H1 (cell line): ENCODE measurements around the gene FARP2. TPM values are rescaled to one million over a fixed set of nuclear protein-coding genes. Genes with fewer than 3 reads are reported as not detected.

ENCODE experiments used
- CTCF ChIA-PET: fragments of 300-600 bp; sonication (Branson Sonifier 250); formaldehyde crosslinking; loops from one replicate; lab custom pipeline; 2021; ENCODE audit not compliant: partially characterized antibody; lab: Charles Lee
- POLR2A ChIA-PET: fragments of 300-600 bp; sonication (Branson Sonifier 250); formaldehyde crosslinking; loops from one replicate; lab custom pipeline; 2021; ENCODE audit warnings: inconsistent platforms; ENCODE audit not compliant: partially characterized antibody; lab: Charles Lee
- DNase-seq, 2 experiments: peaks; one replicate each; pipeline versions ENCODE4 v3.0.0 to v3.0.0-alpha.2; 2010 to 2022; ENCODE audit warnings: low spot score in 2 of 2, low read depth in 1 of 2, mixed read lengths in 1 of 2
- FAIRE-seq: peaks from 2 replicates; lab custom pipeline; 2011; peaks lifted over from hg19 to GRCh38; lab: Jason Lieb, UNC
- H2AFZ ChIP-seq: 2 replicates; pipeline ENCODE4 v1.8.1; 2012; ENCODE audit warnings: low read length, inconsistent platforms
- H2AK5ac ChIP-seq: 2 replicates; pipeline ENCODE4 v1.6.1; 2013; ENCODE audit warnings: low read depth, low read length
- H2BK120ac ChIP-seq: replicated peaks from 2 replicates; pipeline ENCODE3; 2013; ENCODE audit warnings: low read depth, low read length, inconsistent platforms
- H2BK12ac ChIP-seq: 2 replicates; pipeline ENCODE4 v1.6.1; 2013; ENCODE audit warnings: low read depth, low read length
- H2BK15ac ChIP-seq: 2 replicates; pipeline ENCODE4 v1.6.1; 2013; ENCODE audit warnings: low read length
- H2BK20ac ChIP-seq: 2 replicates; pipeline ENCODE4 v1.6.1; 2013; ENCODE audit warnings: low read length
- H2BK5ac ChIP-seq: 2 replicates; pipeline ENCODE4 v1.6.1; 2013; ENCODE audit warnings: low read depth, low read length
- H3K14ac ChIP-seq: 2 replicates; pipeline ENCODE4 v1.6.1; 2013; ENCODE audit warnings: inconsistent platforms; ENCODE audit not compliant: insufficient read length
- H3K18ac ChIP-seq: 2 replicates; pipeline ENCODE4 v1.6.1; 2013; ENCODE audit warnings: low read length; ENCODE audit errors: extremely low read depth
- H3K23ac ChIP-seq: 2 replicates; pipeline ENCODE4 v1.6.1; 2013; ENCODE audit warnings: inconsistent platforms; ENCODE audit not compliant: insufficient read length
- H3K23me2 ChIP-seq: 2 replicates; pipeline ENCODE4 v1.6.1; 2013; ENCODE audit warnings: low read depth, low read length
- H3K27ac ChIP-seq: 2 replicates; pipeline ENCODE4 v1.6.1; 2011; ENCODE audit warnings: low read depth, low read length, inconsistent platforms
- H3K27me3 ChIP-seq, 4 experiments: replicated peaks in 1 of 4; 1 replicate in 1 of 4; 2 replicates in 3 of 4; pipeline versions ENCODE4 v1.6.1 to v1.8.1; 2011 to 2013; ENCODE audit warnings: low read length in 3 of 4, mild to moderate bottlenecking in 3 of 4, inconsistent platforms in 2 of 4, mixed read lengths in 2 of 4, moderate library complexity in 1 of 4; ENCODE audit not compliant: control insufficient read depth in 3 of 4, insufficient read depth in 3 of 4; ENCODE audit errors: extremely low read depth in 1 of 4
- H3K36me3 ChIP-seq, 4 experiments: 2 replicates each; pipeline versions ENCODE4 v1.6.1 to v1.8.1; 2011 to 2013; ENCODE audit warnings: mild to moderate bottlenecking in 4 of 4, low read length in 3 of 4, moderate library complexity in 2 of 4, control low read depth in 1 of 4, inconsistent platforms in 1 of 4; ENCODE audit not compliant: insufficient read depth in 4 of 4, control insufficient read depth in 2 of 4
- H3K4ac ChIP-seq: replicated peaks from 2 replicates; pipeline ENCODE3; 2013; ENCODE audit warnings: low read length, low read depth, mixed read lengths, inconsistent platforms; ENCODE audit not compliant: insufficient read length
- H3K4me1 ChIP-seq, 4 experiments: replicated peaks in 1 of 4; 1 replicate in 1 of 4; 2 replicates in 3 of 4; pipeline versions ENCODE4 v1.6.1 to v1.8.1; 2011 to 2013; ENCODE audit warnings: low read length in 3 of 4, inconsistent platforms in 2 of 4, mixed read lengths in 1 of 4; ENCODE audit not compliant: insufficient read depth in 4 of 4, control insufficient read depth in 3 of 4
- H3K4me2 ChIP-seq, 2 experiments: 2 replicates each; pipeline versions ENCODE4 v1.6.1 to v1.8.1; 2011 to 2013; ENCODE audit warnings: low read depth in 2 of 2, low read length in 2 of 2, control low read depth in 1 of 2, inconsistent platforms in 1 of 2, mild to moderate bottlenecking in 1 of 2; ENCODE audit not compliant: insufficient read depth in 1 of 2
- H3K4me3 ChIP-seq, 4 experiments: fragments of 200-600, 300-600 bp in 1 of 4; sonication (generic), shearing (Covaris generic), sonication (Bioruptor Twin) in 1 of 4; 2 replicates each; pipeline versions ENCODE4 v1.5.1 to v1.8.1; 2011 to 2016; ENCODE audit warnings: low read length in 4 of 4, low read depth in 3 of 4, control low read depth in 2 of 4, inconsistent platforms in 2 of 4, mild to moderate bottlenecking in 2 of 4, mixed read lengths in 1 of 4, moderate library complexity in 1 of 4; ENCODE audit not compliant: insufficient read depth in 2 of 4; ENCODE audit errors: extremely low read depth in 1 of 4
- H3K56ac ChIP-seq: replicated peaks from 2 replicates; pipeline ENCODE3; 2013; ENCODE audit warnings: low read depth, mild to moderate bottlenecking, mixed read lengths, low read length, inconsistent platforms; ENCODE audit not compliant: insufficient read length
- H3K79me1 ChIP-seq: 2 replicates; pipeline ENCODE4 v1.6.1; 2013; ENCODE audit warnings: low read depth, low read length, control low read depth
- H3K79me2 ChIP-seq, 2 experiments: 2 replicates each; pipeline versions ENCODE4 v1.6.1 to v1.8.1; 2012 to 2013; ENCODE audit warnings: low read length in 2 of 2, mild to moderate bottlenecking in 2 of 2, inconsistent platforms in 1 of 2; ENCODE audit not compliant: insufficient read depth in 2 of 2, control insufficient read depth in 1 of 2
- H3K9ac ChIP-seq, 4 experiments: replicated peaks in 1 of 4; 1 replicate in 1 of 4; 2 replicates in 3 of 4; pipeline versions ENCODE4 v1.6.1 to v1.8.1; 2011 to 2013; ENCODE audit warnings: low read depth in 3 of 4, low read length in 3 of 4, control low read depth in 2 of 4, mild to moderate bottlenecking in 2 of 4, moderate library complexity in 2 of 4, inconsistent platforms in 1 of 4; ENCODE audit errors: extremely low read depth in 1 of 4
- H3K9me3 ChIP-seq, 2 experiments: 2 replicates each; pipeline versions ENCODE4 v1.6.1 to v1.8.1; 2012 to 2013; ENCODE audit warnings: mild to moderate bottlenecking in 2 of 2, moderate library complexity in 2 of 2, control low read depth in 1 of 2, inconsistent platforms in 1 of 2, low read depth in 1 of 2, low read length in 1 of 2, mixed read lengths in 1 of 2; ENCODE audit not compliant: insufficient read depth in 2 of 2
- H4K20me1 ChIP-seq, 2 experiments: replicated peaks in 1 of 2; 2 replicates each; pipeline versions ENCODE3 to v1.8.1; 2011 to 2013; ENCODE audit warnings: inconsistent platforms in 2 of 2, low read length in 2 of 2, mild to moderate bottlenecking in 1 of 2; ENCODE audit not compliant: insufficient read depth in 2 of 2, control insufficient read depth in 1 of 2
- H4K5ac ChIP-seq: 2 replicates; pipeline ENCODE4 v1.6.1; 2013; ENCODE audit warnings: low read length, low read depth, mixed read lengths, inconsistent platforms; ENCODE audit not compliant: insufficient read length
- H4K8ac ChIP-seq: 2 replicates; pipeline ENCODE4 v1.8.0; 2013; ENCODE audit warnings: mild to moderate bottlenecking, moderate library complexity, low read length, inconsistent platforms; ENCODE audit not compliant: insufficient read depth; ENCODE audit errors: extremely low read depth
- H4K91ac ChIP-seq: replicated peaks from 2 replicates; pipeline ENCODE3; 2013; ENCODE audit warnings: low read length, mixed read lengths, inconsistent platforms; ENCODE audit not compliant: insufficient read length
- KDM4A ChIP-seq: IDR thresholded peaks from one replicate; pipeline ENCODE4 v1.7.1; 2012; ENCODE audit warnings: low read depth, mild to moderate bottlenecking, moderate library complexity, low read length, inconsistent platforms; ENCODE audit not compliant: severe bottlenecking
- KDM5A ChIP-seq: fragments of 200-600 bp; IDR thresholded peaks from 2 replicates; pipeline ENCODE4 v1.7.1; 2012; ENCODE audit warnings: mild to moderate bottlenecking, low read length, inconsistent platforms, mixed read lengths
- RFX5 ChIP-seq: IDR thresholded peaks from 2 replicates; pipeline ENCODE4 v1.6.1; 2011; ENCODE audit warnings: low read depth, low read length, improper control_type of control experiment, borderline replicate concordance
- WGBS, 2 experiments: shearing (Covaris generic) in 1 of 2; methylation state at CpG; one replicate each; pipeline versions ENCODE4 v1.1.6 to v1.1.7; 2013 to 2015; ENCODE audit warnings: low lambda C conversion rate in 2 of 2, mixed read lengths in 2 of 2, inconsistent platforms in 1 of 2, low coverage in 1 of 2, missing lambda C conversion rate in 1 of 2; ENCODE audit not compliant: insufficient replicate concordance in 2 of 2, insufficient coverage in 1 of 2, insufficient read length in 1 of 2; ENCODE audit errors: extremely low coverage in 1 of 2, missing lambda C conversion rate in 1 of 2; 5-methylcytosine and 5-hydroxymethylcytosine counted together
- polyA plus RNA-seq, 7 experiments: library from polyadenylated mRNA; depleted of rRNA in 3 of 7; stranded (reverse) in 5 of 7; unstranded in 2 of 7; fragments of >200 nt in 5 of 7; fragments of 200-250 nt in 2 of 7; gene quantifications; 1 replicate in 5 of 7; 2 replicates in 1 of 7; 4 replicates in 1 of 7; pipeline versions ENCODE4 v1.2.1 to v1.2.3, GENCODE V29; 2011 to 2013; ENCODE audit warnings: missing spikeins in 2 of 7, mixed read lengths in 2 of 7
- total RNA-seq: library from RNA; stranded (reverse); fragmentation: NEBNext Ultra II Directional; extraction: Animal tissue kit (Norgen Biotek cat#: 25700); gene quantifications from 2 replicates; pipeline ENCODE4 v1.2.1, GENCODE V29; 2021
- TF ChIP-seq, protein P1 (sequence below), 3 experiments: IDR thresholded peaks; 1 replicate in 2 of 3; 2 replicates in 1 of 3; pipeline versions ENCODE4 v1.5.1 to v1.6.1; 2011; ENCODE audit warnings: low read length in 3 of 3, mild to moderate bottlenecking in 3 of 3, inconsistent platforms in 2 of 3, low read depth in 1 of 3, moderate library complexity in 1 of 3; ENCODE audit not compliant: insufficient read depth in 1 of 3; ENCODE audit errors: control extremely low read depth in 1 of 3

Gene FARP2
- total and polyA plus RNA-seq, 2 of the 8 experiments (the other 6 are each of a cell fraction or from before 2014, with no cell fraction given), result 12.4 to 33.4 TPM

DNA sequence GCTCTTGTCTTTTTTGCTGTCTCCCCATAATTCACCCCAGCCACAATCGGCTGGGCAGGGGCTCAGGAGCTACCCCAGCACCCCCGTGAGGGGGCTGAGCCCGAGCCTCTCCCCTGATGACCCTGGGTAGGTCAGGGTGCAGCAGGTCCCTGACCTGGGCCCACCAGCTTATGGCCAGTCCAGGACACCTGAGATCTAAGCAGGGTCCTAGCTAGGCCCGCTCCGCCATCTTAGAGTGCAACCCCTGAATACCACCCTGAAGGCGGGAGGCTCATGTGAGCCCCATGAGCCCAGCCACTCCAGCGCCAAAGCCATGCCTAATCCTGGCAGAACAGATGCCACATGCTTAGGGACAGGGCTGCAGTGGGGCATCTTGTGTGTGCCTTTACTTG, 136.1 kb downstream of the FARP2 start:
- no peak overlapping the region for H3K23ac ChIP-seq
- TF ChIP-seq KDM5A (no peak), RFX5 (no peak), KDM4A (no peak)
- TF ChIP-seq, protein P1, sequence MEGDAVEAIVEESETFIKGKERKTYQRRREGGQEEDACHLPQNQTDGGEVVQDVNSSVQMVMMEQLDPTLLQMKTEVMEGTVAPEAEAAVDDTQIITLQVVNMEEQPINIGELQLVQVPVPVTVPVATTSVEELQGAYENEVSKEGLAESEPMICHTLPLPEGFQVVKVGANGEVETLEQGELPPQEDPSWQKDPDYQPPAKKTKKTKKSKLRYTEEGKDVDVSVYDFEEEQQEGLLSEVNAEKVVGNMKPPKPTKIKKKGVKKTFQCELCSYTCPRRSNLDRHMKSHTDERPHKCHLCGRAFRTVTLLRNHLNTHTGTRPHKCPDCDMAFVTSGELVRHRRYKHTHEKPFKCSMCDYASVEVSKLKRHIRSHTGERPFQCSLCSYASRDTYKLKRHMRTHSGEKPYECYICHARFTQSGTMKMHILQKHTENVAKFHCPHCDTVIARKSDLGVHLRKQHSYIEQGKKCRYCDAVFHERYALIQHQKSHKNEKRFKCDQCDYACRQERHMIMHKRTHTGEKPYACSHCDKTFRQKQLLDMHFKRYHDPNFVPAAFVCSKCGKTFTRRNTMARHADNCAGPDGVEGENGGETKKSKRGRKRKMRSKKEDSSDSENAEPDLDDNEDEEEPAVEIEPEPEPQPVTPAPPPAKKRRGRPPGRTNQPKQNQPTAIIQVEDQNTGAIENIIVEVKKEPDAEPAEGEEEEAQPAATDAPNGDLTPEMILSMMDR (IDR thresholded peaks at IDR 0.05; ENCODE audit: control extremely low read depth in 1 of 3, insufficient read depth in 1 of 3, low read depth in 1 of 3, low read length in 3 of 3), result no peak

More for the DNA sequence above, 136.1 kb downstream of the FARP2 start:
- H4K91ac ChIP-seq, result no peak overlapping the region
- H2AFZ ChIP-seq, result no peak overlapping the region
- H3K4me3 ChIP-seq, result no peak overlapping the region
- no peak overlapping the region for H2AK5ac ChIP-seq
- ChIA-PET CTCF (interaction anchor here (0.9 to 1.3 kb wide), 5 partner anchors 13 to 154 kb away, joined by 3 to 4 read pairs (median 3); no protein-coding TSS in a partner anchor), POLR2A (interaction anchor here (0.8 to 9.1 kb wide), 7 partner anchors 8 to 390 kb away, joined by 3 to 104 read pairs (median 4); partner anchors contain the start of genes DTYMK, ING5 and STK25)
- H4K20me1 ChIP-seq, result peaks cover 9 to 22% of the 10 kb centered on the region in 2 experiments
- peaks cover 5 to 38% (median 24%) of the 10 kb centered on the region in 4 experiments for H3K36me3 ChIP-seq
- H3K4me2 ChIP-seq, result no peak overlapping the region
- H3K14ac ChIP-seq, result no peak overlapping the region
- no peaks in the 10 kb centered on the region for H3K27me3 ChIP-seq
- no peaks in the 10 kb centered on the region for H3K9me3 ChIP-seq
- no peak for DNase-seq
- H3K23me2 ChIP-seq, result no peaks in the 10 kb centered on the region
- no peaks in the 10 kb centered on the region; a peak in 1 of 7 replicates for H3K4me1 ChIP-seq
- H2BK12ac ChIP-seq, result no peak overlapping the region
- H2BK5ac ChIP-seq, result no peak overlapping the region
- no peak overlapping the region for H3K56ac ChIP-seq
- FAIRE-seq, result no peak
- WGBS, 2 experiments, result 94% methylated on average over 7 of the region's 7 CpGs; no CpG with 5 or more reads in 1 of the 2 experiments
- H2BK20ac ChIP-seq, result no peak overlapping the region
- H4K5ac ChIP-seq, result no peak overlapping the region
- H3K27ac ChIP-seq, result no peak overlapping the region
- no peaks in the 10 kb centered on the region for H3K79me1 ChIP-seq
- no peaks in the 10 kb centered on the region for H3K79me2 ChIP-seq
- no peak overlapping the region for H2BK15ac ChIP-seq
- H4K8ac ChIP-seq, result no peak overlapping the region
- no peak overlapping the region for H2BK120ac ChIP-seq
- no peak overlapping the region for H3K18ac ChIP-seq
- H3K4ac ChIP-seq, result no peak overlapping the region
- no peak overlapping the region for H3K9ac ChIP-seq
